ENCODE measurements around the gene KIF26A. TPM values are rescaled to one million over a fixed set of nuclear protein-coding genes. Genes with fewer than 3 reads are reported as not detected.

KIF26A gene
- total RNA-seq, 1 donor from 2014 or later: 15.0 TPM

- DNase-seq (ENCODE audit: low read depth, low spot score): no peak
- H3K4me1 Mint-ChIP-seq: peaks cover 24% of the 10 kb centered on the region
- TF ChIP-seq CTCF (conservative IDR thresholded peaks at IDR 0.05): no peak
Measured at GRCh38 chr14:104149617-104150135, 11.3 kb downstream of the KIF26A start.

DNA sequence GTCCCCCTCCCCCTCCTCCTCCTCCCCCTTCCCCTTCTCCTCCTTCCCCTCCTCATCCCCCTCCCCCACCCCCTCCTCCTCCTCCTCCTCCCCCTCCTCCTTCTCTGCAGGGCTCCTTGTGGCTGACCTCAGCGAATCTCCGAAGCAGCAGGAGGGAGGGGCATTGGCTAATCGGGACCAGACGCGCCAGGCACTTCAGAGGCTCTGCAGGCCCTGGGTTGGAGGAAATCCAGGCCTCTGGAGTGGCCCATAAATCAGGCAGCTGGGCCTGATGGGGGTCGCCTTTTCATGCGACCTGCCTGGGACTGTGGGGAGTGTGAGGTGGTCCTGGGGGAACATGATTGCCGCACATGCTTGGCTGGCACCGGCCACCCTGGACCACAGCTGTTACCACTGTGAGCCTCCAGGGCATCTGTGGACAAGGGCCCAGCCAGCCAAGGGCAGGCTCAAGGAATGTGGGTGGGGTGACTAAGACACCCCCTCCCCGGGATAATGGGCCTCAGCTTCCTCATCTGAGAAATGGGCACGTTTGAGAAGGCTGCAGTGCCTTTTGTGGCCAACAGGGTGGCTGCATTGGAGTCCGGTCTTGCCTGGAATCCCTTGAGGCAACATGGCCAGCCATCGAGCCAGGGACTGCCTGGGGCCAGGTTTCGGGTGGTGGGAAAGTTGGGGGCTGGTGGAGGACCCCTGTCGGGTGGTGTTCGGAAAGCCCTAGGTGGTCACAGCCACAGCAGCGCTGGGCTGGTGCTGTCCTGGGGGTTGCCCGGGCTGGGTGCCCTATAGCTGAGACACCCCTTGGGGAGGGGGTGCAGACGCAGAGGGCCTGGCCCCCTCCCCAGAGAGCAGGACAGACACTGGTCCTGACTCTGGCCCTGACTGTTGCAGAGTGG lies 12.0 kb downstream of the KIF26A start:
- Mint-ChIP-seq H3K9me3 (no peaks in the 10 kb centered on the region), H3K27ac (ENCODE audit: unreplicated experiment) (peak overlapping the region; percentile 75), H3K27me3 (ENCODE audit: low read depth) (no peaks in the 10 kb centered on the region), H3K4me3 (no peak overlapping the region), H3K4me1 (peaks cover 24% of the 10 kb centered on the region), H3K36me3 (ENCODE audit: low read depth) (no peaks in the 10 kb centered on the region)
- TF ChIP-seq CTCF (conservative IDR thresholded peaks at IDR 0.05): peak; percentile 56
- DNase-seq (ENCODE audit: low read depth, low spot score): no peak

More at GRCh38 chr14:104149617-104150135, 11.3 kb downstream of the KIF26A start:
- Mint-ChIP-seq H3K27me3 (ENCODE audit: low read depth) (no peaks in the 10 kb centered on the region), H3K4me3 (no peak overlapping the region), H3K9me3 (no peaks in the 10 kb centered on the region), H3K36me3 (ENCODE audit: low read depth) (no peaks in the 10 kb centered on the region), H3K27ac (ENCODE audit: unreplicated experiment) (no peak overlapping the region)

GRCh38 chr14:104151026-104151381 lies 12.6 kb downstream of the KIF26A start:
- TF ChIP-seq CTCF (conservative IDR thresholded peaks at IDR 0.05): no peak
- H3K4me3 Mint-ChIP-seq: no peak overlapping the region
- H3K9me3 Mint-ChIP-seq: no peaks in the 10 kb centered on the region
- no peaks in the 10 kb centered on the region for H3K36me3 Mint-ChIP-seq (ENCODE audit: low read depth)
- peaks cover 21% of the 10 kb centered on the region for H3K4me1 Mint-ChIP-seq
- no peak for DNase-seq (ENCODE audit: low read depth, low spot score)
- H3K27me3 Mint-ChIP-seq (ENCODE audit: low read depth): no peaks in the 10 kb centered on the region
- no peak overlapping the region for H3K27ac Mint-ChIP-seq (ENCODE audit: unreplicated experiment)

DNA sequence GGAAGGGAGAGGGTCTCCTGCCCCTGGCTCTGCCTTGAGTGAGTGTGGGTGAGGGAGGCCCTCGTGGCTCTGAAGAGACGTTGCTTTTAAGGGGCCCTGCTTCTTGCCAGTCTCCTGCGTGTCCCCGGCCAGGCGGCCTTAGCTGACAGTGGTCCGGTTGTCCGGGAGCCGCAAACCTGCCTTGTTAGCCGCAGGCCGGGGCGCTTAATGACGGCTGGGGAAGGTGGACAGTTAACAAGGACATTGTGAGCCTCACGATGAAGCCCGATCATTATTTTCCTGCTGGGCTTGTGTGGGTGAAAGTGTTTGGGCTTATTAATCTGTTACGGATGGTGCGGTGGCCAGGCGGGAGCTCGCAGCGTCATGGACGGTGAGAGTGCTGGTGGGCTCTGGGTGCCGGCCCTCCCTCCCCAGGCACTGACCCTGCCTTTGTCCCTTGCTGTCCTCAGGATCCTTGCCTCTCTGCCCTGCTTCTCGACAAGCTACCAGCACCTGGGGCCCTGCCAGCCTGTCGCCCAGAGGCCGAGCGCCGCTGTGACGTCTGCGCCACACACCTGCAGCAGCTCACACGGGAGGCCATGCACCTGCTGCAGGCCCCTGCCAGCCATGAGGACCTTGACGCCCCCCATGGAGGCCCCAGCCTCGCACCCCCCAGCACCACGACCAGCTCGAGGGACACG lies 13.3 kb downstream of the KIF26A start:
- H3K4me1 Mint-ChIP-seq: peaks cover 20% of the 10 kb centered on the region
- H3K27ac Mint-ChIP-seq (ENCODE audit: unreplicated experiment): peak overlapping the region; percentile 62
- H3K4me3 Mint-ChIP-seq: no peak overlapping the region
- no peaks in the 10 kb centered on the region for H3K9me3 Mint-ChIP-seq
- no peak for TF ChIP-seq CTCF (conservative IDR thresholded peaks at IDR 0.05)
- H3K27me3 Mint-ChIP-seq (ENCODE audit: low read depth): no peaks in the 10 kb centered on the region
- no peaks in the 10 kb centered on the region for H3K36me3 Mint-ChIP-seq (ENCODE audit: low read depth)
- no peak for DNase-seq (ENCODE audit: low read depth, low spot score)

DNA sequence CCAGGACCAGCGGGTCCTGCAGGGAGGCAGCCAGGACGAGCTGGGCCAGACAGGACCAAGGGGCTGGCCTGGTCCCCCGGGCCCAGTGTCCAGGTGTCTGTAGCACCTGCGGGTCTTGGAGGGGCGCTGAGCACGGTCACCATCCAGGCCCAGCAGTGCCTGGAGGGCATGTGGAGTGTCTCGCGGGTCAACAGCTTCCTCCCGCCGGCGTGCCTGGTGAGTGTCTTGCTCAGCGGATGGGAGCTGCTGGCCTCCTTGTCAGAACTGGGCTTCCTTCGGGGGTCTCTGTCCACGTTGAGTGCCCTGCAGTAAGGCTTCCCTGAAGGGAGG lies 13.8 kb downstream of the KIF26A start:
- Mint-ChIP-seq H3K9me3 (no peaks in the 10 kb centered on the region), H3K4me3 (no peak overlapping the region), H3K4me1 (peaks cover 20% of the 10 kb centered on the region), H3K36me3 (ENCODE audit: low read depth) (no peaks in the 10 kb centered on the region), H3K27me3 (ENCODE audit: low read depth) (no peaks in the 10 kb centered on the region), H3K27ac (ENCODE audit: unreplicated experiment) (no peak overlapping the region)
- DNase-seq (ENCODE audit: low read depth, low spot score): no peak
- TF ChIP-seq CTCF (conservative IDR thresholded peaks at IDR 0.05): no peak
